ENCODE data around the gene TENT4A.

DNA sequence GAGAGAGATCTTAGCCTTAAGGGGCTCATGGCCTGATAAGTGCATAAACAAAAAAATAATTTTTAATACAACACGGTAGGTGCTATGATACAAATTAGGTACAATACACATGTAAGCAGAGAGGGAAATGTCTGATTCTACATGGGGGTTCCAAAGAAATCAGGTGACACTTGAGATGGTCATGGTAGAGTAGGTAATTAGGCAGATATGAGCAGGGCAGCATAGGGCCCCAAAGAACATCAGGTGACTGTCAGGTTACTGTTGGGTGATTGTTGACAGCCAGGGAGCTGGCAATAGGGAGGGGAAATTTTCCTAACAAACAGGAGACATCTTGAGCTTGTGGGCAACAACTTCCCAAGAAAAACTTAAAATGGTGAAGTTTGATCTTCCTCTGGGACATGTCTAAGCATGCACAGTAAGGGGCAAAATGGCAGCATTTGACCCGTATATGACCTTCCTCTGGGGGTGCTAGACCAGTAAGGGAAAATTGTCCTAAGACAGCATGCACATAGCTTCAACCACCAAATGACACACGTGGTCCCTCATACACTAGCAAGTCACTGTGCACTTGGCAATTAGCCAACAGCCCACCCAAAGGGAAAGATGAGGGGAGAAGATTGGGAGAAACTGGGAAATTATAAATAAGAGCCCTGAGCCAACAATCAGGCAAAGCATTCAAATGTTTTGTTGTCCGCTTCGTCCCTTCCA lies 37.3 kb upstream of the TENT4A start:
- TF ChIP-seq, protein P1, sequence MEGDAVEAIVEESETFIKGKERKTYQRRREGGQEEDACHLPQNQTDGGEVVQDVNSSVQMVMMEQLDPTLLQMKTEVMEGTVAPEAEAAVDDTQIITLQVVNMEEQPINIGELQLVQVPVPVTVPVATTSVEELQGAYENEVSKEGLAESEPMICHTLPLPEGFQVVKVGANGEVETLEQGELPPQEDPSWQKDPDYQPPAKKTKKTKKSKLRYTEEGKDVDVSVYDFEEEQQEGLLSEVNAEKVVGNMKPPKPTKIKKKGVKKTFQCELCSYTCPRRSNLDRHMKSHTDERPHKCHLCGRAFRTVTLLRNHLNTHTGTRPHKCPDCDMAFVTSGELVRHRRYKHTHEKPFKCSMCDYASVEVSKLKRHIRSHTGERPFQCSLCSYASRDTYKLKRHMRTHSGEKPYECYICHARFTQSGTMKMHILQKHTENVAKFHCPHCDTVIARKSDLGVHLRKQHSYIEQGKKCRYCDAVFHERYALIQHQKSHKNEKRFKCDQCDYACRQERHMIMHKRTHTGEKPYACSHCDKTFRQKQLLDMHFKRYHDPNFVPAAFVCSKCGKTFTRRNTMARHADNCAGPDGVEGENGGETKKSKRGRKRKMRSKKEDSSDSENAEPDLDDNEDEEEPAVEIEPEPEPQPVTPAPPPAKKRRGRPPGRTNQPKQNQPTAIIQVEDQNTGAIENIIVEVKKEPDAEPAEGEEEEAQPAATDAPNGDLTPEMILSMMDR (IDR thresholded peaks at IDR 0.05 in 8 of 11, conservative IDR thresholded peaks at IDR 0.05 in 3 of 11) = no peak
- TF ChIP-seq POLR2A (IDR thresholded peaks at IDR 0.05) (no peak), POLR2AphosphoS5 (IDR thresholded peaks at IDR 0.05) (no peak)
